GM23248 (cell line): ENCODE data around the gene FILIP1L. TPM values are rescaled to one million over a fixed set of nuclear protein-coding genes. Genes with fewer than 3 reads are reported as not detected.

Experiments used
- DNase-seq: peaks from one replicate; pipeline ENCODE4 v3.0.0-alpha.2; 2015
- H2AFZ ChIP-seq: fragments of 200-600 bp; sonication (generic); 2 replicates; pipeline ENCODE4 v1.6.1; 2016; ENCODE audit warnings: antibody characterized with exemption
- H3F3A ChIP-seq: fragments of 200-600 bp; sonication (generic); 2 replicates; pipeline ENCODE4 v1.6.1; 2016; ENCODE audit warnings: mild to moderate bottlenecking, antibody characterized with exemption, mixed run types; ENCODE audit not compliant: insufficient read depth
- H3K27ac ChIP-seq: fragments of 200-600 bp; sonication (generic); 2 replicates; pipeline ENCODE4 v1.5.1; 2016; ENCODE audit warnings: mild to moderate bottlenecking
- H3K27me3 ChIP-seq: fragments of 200-600 bp; sonication (generic); replicated peaks from 2 replicates; pipeline ENCODE4 v1.6.1; 2016; ENCODE audit warnings: mild to moderate bottlenecking; ENCODE audit not compliant: insufficient read depth
- H3K36me3 ChIP-seq: fragments of 200-600 bp; sonication (generic); 2 replicates; pipeline ENCODE4 v1.6.1; 2016; ENCODE audit warnings: low read depth, mild to moderate bottlenecking
- H3K4me1 ChIP-seq: fragments of 200-600 bp; sonication (generic); 2 replicates; pipeline ENCODE4 v1.6.1; 2016; ENCODE audit warnings: mild to moderate bottlenecking; ENCODE audit not compliant: insufficient read depth
- H3K4me2 ChIP-seq: fragments of 200-600 bp; sonication (generic); one replicate; pipeline ENCODE4 v1.6.1; 2016; ENCODE audit warnings: mild to moderate bottlenecking; ENCODE audit not compliant: unreplicated experiment
- H3K4me3 ChIP-seq: fragments of 200-600 bp; sonication (generic); 2 replicates; pipeline ENCODE4 v1.5.1; 2016; ENCODE audit warnings: mild to moderate bottlenecking
- H3K79me2 ChIP-seq: fragments of 200-600 bp; sonication (generic); 2 replicates; pipeline ENCODE4 v1.6.1; 2016; ENCODE audit warnings: mild to moderate bottlenecking; ENCODE audit not compliant: insufficient read depth
- H3K9ac ChIP-seq: fragments of 200-600 bp; sonication (generic); 2 replicates; pipeline ENCODE4 v1.6.1; 2016; ENCODE audit warnings: mild to moderate bottlenecking
- H3K9me2 ChIP-seq: fragments of 200-600 bp; sonication (generic); 2 replicates; pipeline ENCODE4 v1.6.1; 2016; ENCODE audit warnings: mixed run types, mild to moderate bottlenecking, moderate library complexity; ENCODE audit not compliant: insufficient read depth
- H3K9me3 ChIP-seq: fragments of 200-600 bp; sonication (generic); one replicate; pipeline ENCODE4 v1.6.1; 2017; ENCODE audit warnings: low read depth
- H4K20me1 ChIP-seq: fragments of 200-600 bp; sonication (generic); 2 replicates; pipeline ENCODE4 v1.6.0; 2016; ENCODE audit not compliant: insufficient read depth
- EZH2 ChIP-seq: fragments of 200-600 bp; sonication (generic); IDR thresholded peaks from 2 replicates; pipeline ENCODE4 v1.6.1; 2018; ENCODE audit warnings: antibody characterized with exemption, mild to moderate bottlenecking; ENCODE audit not compliant: insufficient read depth, poor library complexity, severe bottlenecking
- EZH2phosphoT487 ChIP-seq: fragments of 200-600 bp; sonication (generic); IDR thresholded peaks from 2 replicates; pipeline ENCODE4 v1.6.1; 2018; ENCODE audit warnings: antibody characterized with exemption, moderate library complexity, mild to moderate bottlenecking, low read depth; ENCODE audit not compliant: insufficient read depth
- WGBS, 2 experiments: methylation state at CpG; one replicate each; pipeline ENCODE4 v1.1.6; 2015 to 2017; ENCODE audit warnings: low lambda C conversion rate in 2 of 2, low coverage in 1 of 2; ENCODE audit errors: missing lambda C conversion rate in 2 of 2; 5-methylcytosine and 5-hydroxymethylcytosine counted together
- in situ Hi-C: fragments of 300-500 bp; cut with MboI; formaldehyde crosslinking; loops from 2 replicates; pipeline ENCODE4 v1.15.0; 2020
- polyA plus RNA-seq: library from polyadenylated mRNA; unstranded; fragments of >200 nt; fragmentation: Nextera tagmentation; extraction: Ambion mirVana; gene quantifications from 2 replicates; pipeline ENCODE4 v1.2.1, GENCODE V29; 2016
- total RNA-seq: library from RNA; depleted of rRNA; stranded (reverse); fragments of >200 nt; shearing (Covaris generic); gene quantifications from 2 replicates; pipeline ENCODE4 v1.2.3, GENCODE V29; 2014

The FILIP1L gene
- total and polyA plus RNA-seq, 2 experiments from 2014 or later: 45.0 to 66.3 TPM

DNA sequence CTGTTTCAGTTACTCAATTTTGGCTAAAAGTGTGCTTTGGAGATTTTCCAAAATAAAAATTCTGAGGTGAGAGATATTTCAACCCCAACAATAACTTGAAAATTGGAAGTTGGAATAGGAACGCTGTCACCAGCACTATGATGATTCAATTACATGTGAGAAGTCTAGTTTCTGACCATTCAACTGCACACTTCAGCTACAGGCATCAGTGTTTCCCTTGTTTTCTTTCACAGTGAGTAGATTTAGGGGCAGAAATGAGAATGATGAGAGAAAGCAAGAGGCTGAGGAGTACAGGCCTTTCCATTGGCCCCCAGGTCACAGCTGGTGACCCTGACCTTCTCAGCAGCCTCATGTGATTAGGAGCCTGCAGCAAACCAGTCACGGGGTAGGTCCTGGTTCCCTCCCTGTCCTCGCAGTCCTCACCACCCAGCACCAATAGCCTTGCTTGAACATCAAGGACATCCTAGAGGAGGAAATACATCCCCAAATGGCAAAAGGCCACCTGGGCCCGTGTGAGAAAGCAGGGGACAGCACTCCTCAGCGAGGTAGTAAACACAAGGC, 10.0 kb upstream of the FILIP1L start:
- Histone ChIP-seq H3K4me1 (no peaks in the 10 kb centered on the region), H3K27me3 (no peaks in the 10 kb centered on the region), H3F3A (no peaks in the 10 kb centered on the region), H3K4me2 (no peak overlapping the region), H3K79me2 (no peaks in the 10 kb centered on the region), H3K9me2 (no peaks in the 10 kb centered on the region), H3K4me3 (no peak overlapping the region), H3K36me3 (no peaks in the 10 kb centered on the region), H2AFZ (no peak overlapping the region), H3K9ac (no peak overlapping the region), H3K9me3 (no peaks in the 10 kb centered on the region), H4K20me1 (no peaks in the 10 kb centered on the region), H3K27ac (no peak overlapping the region)
- DNase-seq: no peak
- WGBS, 2 experiments: 78 to 81% methylated on average over 5 of the region's 5 CpGs
- no peak for TF ChIP-seq EZH2
- no peak for TF ChIP-seq EZH2phosphoT487
- in situ Hi-C loops: no loop called here

DNA sequence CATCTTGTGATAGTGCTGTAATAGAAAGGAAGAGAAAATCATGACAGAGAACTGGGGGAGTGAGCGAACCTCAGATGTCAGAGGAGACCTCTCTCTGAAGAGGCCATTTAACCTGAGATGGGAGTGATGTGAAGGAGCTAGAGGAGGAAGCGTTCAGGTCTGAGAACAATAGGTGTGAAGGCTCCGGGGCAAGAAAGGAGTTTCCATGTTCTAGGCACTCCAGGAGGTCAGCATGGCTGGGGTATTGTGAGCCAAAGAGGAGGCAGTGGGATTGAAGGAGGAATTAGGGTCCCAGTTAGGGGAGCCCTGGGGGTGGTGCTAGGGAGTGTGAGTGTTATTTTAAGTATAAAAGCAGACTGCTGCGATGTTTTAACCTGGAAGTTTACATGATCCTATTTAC, 8.8 kb upstream of the FILIP1L start:
- H3K27ac ChIP-seq: no peak overlapping the region
- H3K79me2 ChIP-seq: no peaks in the 10 kb centered on the region
- no peaks in the 10 kb centered on the region for H3K4me1 ChIP-seq
- no peaks in the 10 kb centered on the region for H3K9me3 ChIP-seq
- no peaks in the 10 kb centered on the region for H3K36me3 ChIP-seq
- no peaks in the 10 kb centered on the region for H4K20me1 ChIP-seq
- H3K4me3 ChIP-seq: no peak overlapping the region
- no peak overlapping the region for H3K4me2 ChIP-seq
- in situ Hi-C loops: no loop called here
- TF ChIP-seq EZH2 (no peak), EZH2phosphoT487 (no peak)
- H3K9ac ChIP-seq: no peak overlapping the region
- no peaks in the 10 kb centered on the region for H3K27me3 ChIP-seq
- no peak overlapping the region for H2AFZ ChIP-seq
- no peaks in the 10 kb centered on the region for H3K9me2 ChIP-seq
- no peaks in the 10 kb centered on the region for H3F3A ChIP-seq
- DNase-seq: no peak
- WGBS, 2 experiments: 93 to 99% methylated on average over 4 of the region's 4 CpGs

DNA sequence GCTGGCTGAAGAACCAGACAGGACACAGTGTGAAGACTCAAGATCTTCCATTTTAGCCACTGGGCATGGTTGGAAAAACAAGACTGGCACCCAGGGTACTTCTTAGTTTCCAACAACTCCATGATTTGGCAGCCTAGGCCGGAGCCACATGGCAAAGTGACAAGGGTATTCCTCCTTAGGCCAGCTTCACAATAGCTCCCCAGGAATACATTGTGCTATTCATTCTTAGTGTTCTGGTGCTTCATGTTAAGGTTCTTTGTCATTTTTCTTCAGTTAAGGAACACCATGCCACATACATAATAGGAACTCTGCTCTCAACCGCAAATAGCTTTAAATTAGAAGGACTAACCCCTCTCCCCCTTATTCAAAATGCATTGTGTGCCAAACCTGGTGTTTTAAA, 8.0 kb upstream of the FILIP1L start:
- H3K9me3 ChIP-seq: no peaks in the 10 kb centered on the region
- H3K4me1 ChIP-seq: no peaks in the 10 kb centered on the region
- no peaks in the 10 kb centered on the region for H3K79me2 ChIP-seq
- WGBS, 2 experiments: 62 to 78% methylated on average over 2 of the region's 2 CpGs
- H3K9ac ChIP-seq: no peak overlapping the region
- H2AFZ ChIP-seq: no peak overlapping the region
- no peaks in the 10 kb centered on the region for H3K9me2 ChIP-seq
- H3K4me3 ChIP-seq: no peak overlapping the region
- no peaks in the 10 kb centered on the region for H3F3A ChIP-seq
- H3K27me3 ChIP-seq: no peaks in the 10 kb centered on the region
- no peaks in the 10 kb centered on the region for H4K20me1 ChIP-seq
- H3K4me2 ChIP-seq: no peak overlapping the region
- no peaks in the 10 kb centered on the region for H3K36me3 ChIP-seq
- TF ChIP-seq EZH2 (no peak), EZH2phosphoT487 (no peak)
- no peak for DNase-seq
- H3K27ac ChIP-seq: no peak overlapping the region
- in situ Hi-C loops: no loop called here

DNA sequence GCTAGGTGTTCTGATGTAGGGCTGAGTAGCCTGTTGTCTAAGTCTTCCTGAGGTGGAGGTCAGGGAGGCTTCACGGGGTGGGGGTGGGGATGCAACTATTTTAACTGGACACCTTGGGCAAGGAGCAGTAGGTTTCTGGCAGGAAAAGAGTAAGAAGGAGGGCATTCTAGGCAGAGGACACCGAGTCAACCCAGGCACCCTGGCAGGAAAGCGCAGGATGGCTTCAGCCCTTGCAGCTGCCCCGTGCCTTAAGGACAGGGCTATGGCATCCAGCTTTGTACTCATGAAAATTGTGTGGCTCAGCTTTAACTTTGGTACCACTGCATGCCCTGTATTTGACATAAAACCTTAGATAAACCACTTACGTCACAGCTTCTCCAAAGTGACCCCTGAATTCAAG, 6.4 kb upstream of the FILIP1L start:
- TF ChIP-seq EZH2phosphoT487 (no peak), EZH2 (no peak)
- Histone ChIP-seq H3K4me2 (no peak overlapping the region), H3F3A (no peaks in the 10 kb centered on the region), H3K36me3 (no peaks in the 10 kb centered on the region; the same call in 1 of the 2 replicates), H3K4me3 (no peak overlapping the region), H3K9me2 (no peaks in the 10 kb centered on the region; the same call in 1 of the 2 replicates), H3K4me1 (no peaks in the 10 kb centered on the region), H2AFZ (no peak overlapping the region), H3K9me3 (no peaks in the 10 kb centered on the region), H4K20me1 (no peaks in the 10 kb centered on the region), H3K27ac (no peak overlapping the region), H3K27me3 (no peaks in the 10 kb centered on the region), H3K79me2 (no peaks in the 10 kb centered on the region), H3K9ac (no peak overlapping the region)
- WGBS, 2 experiments: 91 to 96% methylated on average over 5 of the region's 5 CpGs
- in situ Hi-C loops: no loop called here
- no peak for DNase-seq

DNA sequence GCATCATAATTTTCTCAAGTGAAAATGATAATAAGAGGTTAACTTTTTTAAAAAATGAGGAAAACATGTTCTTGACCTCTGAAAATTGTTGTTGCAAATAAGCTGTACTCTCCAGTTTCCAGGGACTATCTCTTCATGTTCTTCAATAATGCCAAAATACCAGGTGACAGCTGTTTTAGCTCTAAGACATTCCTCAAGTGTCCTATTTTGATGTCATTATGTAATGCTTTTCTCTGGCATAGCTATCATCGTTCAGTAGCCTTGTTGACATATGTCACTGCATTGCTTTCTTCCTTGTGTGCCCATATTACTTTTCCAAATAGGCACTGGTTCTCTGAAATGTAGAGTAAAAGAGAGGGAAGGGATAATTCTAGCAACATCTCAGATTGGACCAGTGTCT, 5.7 kb upstream of the FILIP1L start:
- Histone ChIP-seq H3K36me3 (no peaks in the 10 kb centered on the region; the same call in 1 of the 2 replicates), H3K9me3 (no peaks in the 10 kb centered on the region), H2AFZ (no peak overlapping the region), H3K4me1 (no peaks in the 10 kb centered on the region), H3K27me3 (no peaks in the 10 kb centered on the region), H4K20me1 (no peaks in the 10 kb centered on the region), H3K4me3 (no peak overlapping the region), H3F3A (no peaks in the 10 kb centered on the region), H3K79me2 (no peaks in the 10 kb centered on the region), H3K9ac (no peak overlapping the region), H3K27ac (no peak overlapping the region), H3K4me2 (no peak overlapping the region), H3K9me2 (no peaks in the 10 kb centered on the region; the same call in 1 of the 2 replicates)
- no peak for DNase-seq
- in situ Hi-C loops: no loop called here
- no peak for TF ChIP-seq EZH2
- TF ChIP-seq EZH2phosphoT487: no peak
- 11 to 17% methylated on average over 1 of the region's 1 CpG for WGBS, 2 experiments
